ENCODE data around the gene WNT7B. TPM values are rescaled to one million over a fixed set of nuclear protein-coding genes. Genes with fewer than 3 reads are reported as not detected.

WNT7B gene
- polyA plus RNA-seq, 1 of the 3 experiments (the other 2 are of a cell fraction): 0.13 TPM

DNA sequence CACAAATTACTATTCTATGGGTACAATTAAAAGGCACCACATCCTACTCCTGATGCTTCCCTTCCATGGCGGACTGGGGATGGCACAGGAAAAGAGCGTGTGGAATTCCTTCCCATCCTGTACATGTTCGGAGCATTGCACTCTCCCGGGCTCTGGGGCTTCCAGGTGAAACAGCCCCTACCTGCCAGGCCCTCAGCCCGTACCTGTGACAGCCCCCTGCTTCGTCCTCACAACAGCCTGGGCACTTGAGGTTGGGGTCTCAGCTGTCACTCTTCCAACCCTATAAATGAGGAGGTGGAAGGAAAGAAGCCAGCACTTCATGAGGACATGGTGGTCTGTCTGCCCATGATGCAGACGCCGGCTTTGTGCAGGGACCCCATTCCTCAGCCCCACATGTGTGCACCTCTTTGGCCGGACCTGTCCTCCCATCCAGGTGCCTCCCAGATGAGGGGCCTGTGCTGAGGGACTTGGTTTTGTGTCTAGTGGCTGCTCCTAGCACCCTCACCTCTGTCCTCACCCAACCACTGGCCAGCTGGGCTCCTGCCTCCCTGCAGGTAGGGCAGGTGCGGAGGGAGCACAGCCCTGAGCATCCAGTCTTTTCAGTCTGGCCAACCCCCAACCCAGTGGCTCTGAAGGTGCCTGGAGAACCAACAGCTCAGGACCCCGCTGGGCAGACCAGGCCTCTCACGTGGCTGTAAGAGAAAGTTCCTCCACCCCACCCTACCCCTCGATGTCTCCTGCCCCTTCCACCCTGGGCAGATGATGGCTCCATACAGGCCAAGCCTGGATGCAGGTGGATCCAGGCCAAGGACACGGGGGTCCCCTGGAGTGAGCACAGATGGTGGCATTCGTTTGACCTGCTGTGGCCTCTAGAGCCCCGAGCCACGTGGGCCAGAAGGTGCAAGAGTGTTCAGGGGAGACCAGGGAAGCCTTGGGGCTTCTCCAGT is 23.4 kb upstream of the WNT7B start:
- H3K27ac ChIP-seq (ENCODE audit: low read depth in 2 of 2, low read length in 1 of 2): no peak overlapping the region; a peak in 1 of 4 replicates
- CTCF ChIA-PET: interaction anchor here (0.9 to 6.5 kb wide), 8 partner anchors 12 to 121 kb away, joined by 3 to 107 read pairs (median 4); no protein-coding TSS in a partner anchor
- H3K9me2 ChIP-seq: no peaks in the 10 kb centered on the region
- no peak overlapping the region for H3K4me2 ChIP-seq
- H3K9ac ChIP-seq: no peak overlapping the region
- no peaks in the 10 kb centered on the region for H4K20me1 ChIP-seq (ENCODE audit: insufficient read depth)
- peaks cover 47 to 65% of the 10 kb centered on the region in 2 experiments for H3K4me1 ChIP-seq (ENCODE audit: control insufficient read depth in 1 of 2, insufficient read depth in 2 of 2, low read depth in 1 of 2, low read length in 1 of 2)
- peaks cover 11% of the 10 kb centered on the region for H3F3A ChIP-seq (replicated peaks; ENCODE audit: insufficient read depth)
- TF ChIP-seq RFX5 (IDR thresholded peaks at IDR 0.05; ENCODE audit: low read length): no peak
- no peak for TF ChIP-seq NRF1 (IDR thresholded peaks at IDR 0.05; ENCODE audit: low read depth, low read length)
- TF ChIP-seq RCOR1 (IDR thresholded peaks at IDR 0.05; ENCODE audit: low read length): no peak
- TF ChIP-seq, protein P1, sequence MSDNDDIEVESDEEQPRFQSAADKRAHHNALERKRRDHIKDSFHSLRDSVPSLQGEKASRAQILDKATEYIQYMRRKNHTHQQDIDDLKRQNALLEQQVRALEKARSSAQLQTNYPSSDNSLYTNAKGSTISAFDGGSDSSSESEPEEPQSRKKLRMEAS (IDR thresholded peaks at IDR 0.05; ENCODE audit: low read depth): no peak
- TF ChIP-seq REST (IDR thresholded peaks at IDR 0.05; ENCODE audit: low read depth, low read length): no peak
- TF ChIP-seq GABPA (IDR thresholded peaks at IDR 0.05; ENCODE audit: low read depth): no peak
- no peak for TF ChIP-seq PBX3 (IDR thresholded peaks at IDR 0.05)
- no peak for TF ChIP-seq TAF1 (IDR thresholded peaks at IDR 0.05; ENCODE audit: borderline replicate concordance, low read depth, low read length)
- no peak for TF ChIP-seq EZH2phosphoT487 (IDR thresholded peaks at IDR 0.05; ENCODE audit: borderline replicate concordance, low read depth)
- H3K9me3 ChIP-seq: no peaks in the 10 kb centered on the region
- POLR2A ChIA-PET: interaction anchor here (1.3 kb wide), 1 partner anchor 80 kb away, joined by 3 read pairs; no protein-coding TSS in a partner anchor
- no peak overlapping the region for H2AFZ ChIP-seq (ENCODE audit: low read depth)
- WGBS (ENCODE audit: low lambda C conversion rate): 86% methylated on average over 14 of the region's 17 CpGs
- DNase-seq: no peak
- peaks cover 22% of the 10 kb centered on the region for H3K79me2 ChIP-seq (ENCODE audit: insufficient read depth)
- no peaks in the 10 kb centered on the region for H3K36me3 ChIP-seq (replicated peaks in 1 of 2; ENCODE audit: control insufficient read depth in 1 of 2, insufficient read depth in 2 of 2, low read length in 1 of 2)
- no peaks in the 10 kb centered on the region for H3K27me3 ChIP-seq (ENCODE audit: insufficient read depth)
- H3K4me3 ChIP-seq (ENCODE audit: low read depth in 2 of 2, low read length in 1 of 2): no peak overlapping the region
